MCF 10A (cell line): Measurements from ENCODE around the gene ZFP1. TPM values are rescaled to one million over a fixed set of nuclear protein-coding genes. Genes with fewer than 3 reads are reported as not detected.

Experiments
- BruUV-seq: library from RNA; stranded (reverse); fragments of 400-500 nt; replicated peaks from 2 replicates; lab custom pipeline; 2021; lab: Mats Ljungman, UMichigan
- CTCF ChIA-PET: fragments of 300-600 bp; sonication (Branson Sonifier 250); formaldehyde crosslinking; extraction: SDS; loops from one replicate; lab custom pipeline; 2021; ENCODE audit warnings: antibody characterized with exemption, inconsistent platforms; lab: Yijun Ruan, JAX
- POLR2A ChIA-PET: fragments of 300-600, 350-650 bp; sonication (Branson Sonifier 250); formaldehyde crosslinking; extraction: SDS; loops from one replicate; lab custom pipeline; 2020; ENCODE audit warnings: antibody characterized with exemption, inconsistent platforms; lab: Yijun Ruan, JAX
- DNase-seq: peaks from one replicate; pipeline ENCODE4 v3.0.0-alpha.2; 2018; ENCODE audit not compliant: unreplicated experiment
- H3K27ac Mint-ChIP-seq: one replicate; pipeline ENCODE4 v1.8.0; 2022; ENCODE audit warnings: mild to moderate bottlenecking, low read depth, mixed read lengths; ENCODE audit not compliant: unreplicated experiment
- H3K27me3 Mint-ChIP-seq: one replicate; pipeline ENCODE4 v1.8.0; 2022; ENCODE audit warnings: mixed read lengths; ENCODE audit not compliant: insufficient read depth, unreplicated experiment
- H3K36me3 Mint-ChIP-seq: one replicate; pipeline ENCODE4 v1.8.0; 2022; ENCODE audit warnings: mild to moderate bottlenecking, moderate library complexity, mixed read lengths; ENCODE audit not compliant: insufficient read depth, unreplicated experiment
- H3K4me1 Mint-ChIP-seq: one replicate; pipeline ENCODE4 v1.8.0; 2022; ENCODE audit warnings: mixed read lengths; ENCODE audit not compliant: insufficient read depth, unreplicated experiment
- H3K4me3 Mint-ChIP-seq: one replicate; pipeline ENCODE4 v1.8.0; 2022; ENCODE audit warnings: mild to moderate bottlenecking, moderate library complexity, mixed read lengths; ENCODE audit not compliant: unreplicated experiment
- H3K9me3 Mint-ChIP-seq: one replicate; pipeline ENCODE4 v1.8.0; 2022; ENCODE audit warnings: mixed read lengths; ENCODE audit not compliant: unreplicated experiment
- CTCF ChIP-seq: fragments of 200-600 bp; IDR thresholded peaks from one replicate; pipeline ENCODE4 v1.8.0; 2022; ENCODE audit warnings: antibody characterized with exemption, mild to moderate bottlenecking; ENCODE audit not compliant: unreplicated experiment
- intact Hi-C: fragments of 100-400 bp; cut with micrococcal nuclease; formaldehyde crosslinking; loops from 2 replicates; pipeline ENCODE4 v1.14.1; 2022
- total RNA-seq: library from RNA; stranded (reverse); gene quantifications from 2 replicates; pipeline ENCODE4 v1.2.3, GENCODE V29; 2022

The ZFP1 gene
- total RNA-seq, 1 experiment from 2014 or later = 14.0 TPM

- Mint-ChIP-seq H3K27ac (no peak within 1 kb of the TSS), H3K4me3 (no peak within 1 kb of the TSS), H3K36me3 (no peaks in the 10 kb centered on the region), H3K27me3 (no peaks in the 10 kb centered on the region), H3K9me3 (no peaks in the 10 kb centered on the region), H3K4me1 (no peaks in the 10 kb centered on the region)
- DNase-seq = no peak
- TF ChIP-seq CTCF = no peak
- POLR2A ChIA-PET = interaction anchor here (0.5 to 0.6 kb wide), 2 partner anchors 20 to 300 kb away, joined by 3 read pairs; no protein-coding TSS in a partner anchor
- CTCF ChIA-PET = interaction anchor here (1.1 to 1.6 kb wide), 3 partner anchors 8 to 26 kb away, joined by 3 to 4 read pairs (median 3); no protein-coding TSS in a partner anchor
- BruUV-seq = no TSS peak
- intact Hi-C loops = loop anchor here (2.0 to 10.0 kb wide), 2 partner anchors 18 to 418 kb away; partner anchors contain the start of gene ADAT1
Measured at GRCh38 chr16:75206749-75207451, 58.6 kb downstream of the ZFP1 start, which contains the start of gene CTRB2. Gene CTRB2, minus strand, starts transcription at chr16:75207161. Its CDS starts 20 bp downstream, at chr16:75207141.

GRCh38 chr16:75207831-75208230 is 59.5 kb downstream of the ZFP1 start:
- no peak overlapping the region for H3K4me3 Mint-ChIP-seq
- BruUV-seq = no TSS peak

GRCh38 chr16:75208242-75208825 is 60.0 kb downstream of the ZFP1 start:
- TF ChIP-seq CTCF = no peak
- ChIA-PET POLR2A (no interaction called here), CTCF (interaction anchor here (0.8 to 2.5 kb wide), 5 partner anchors 9 to 26 kb away, joined by 3 to 12 read pairs (median 3); no protein-coding TSS in a partner anchor)
- intact Hi-C loops = loop anchor here (10.0 kb wide), 1 partner anchor 416 kb away; the partner anchor contains the start of gene ADAT1
- no peaks in the 10 kb centered on the region for H3K27me3 Mint-ChIP-seq
- no peak overlapping the region for H3K27ac Mint-ChIP-seq
- no peaks in the 10 kb centered on the region for H3K36me3 Mint-ChIP-seq
- DNase-seq = no peak
- no peak overlapping the region for H3K4me3 Mint-ChIP-seq
- no peaks in the 10 kb centered on the region for H3K4me1 Mint-ChIP-seq
- BruUV-seq = no TSS peak
- no peaks in the 10 kb centered on the region for H3K9me3 Mint-ChIP-seq

More at GRCh38 chr16:75207831-75208230, 59.5 kb downstream of the ZFP1 start:
- intact Hi-C loops = loop anchor here (2.0 to 10.0 kb wide), 2 partner anchors 17 to 417 kb away; partner anchors contain the start of gene ADAT1
- ChIA-PET POLR2A (no interaction called here), CTCF (interaction anchor here (1.1 to 1.6 kb wide), 2 partner anchors 8 to 26 kb away, joined by 3 to 4 read pairs; no protein-coding TSS in a partner anchor)
- Mint-ChIP-seq H3K27ac (no peak overlapping the region), H3K9me3 (no peaks in the 10 kb centered on the region), H3K4me1 (no peaks in the 10 kb centered on the region), H3K36me3 (no peaks in the 10 kb centered on the region), H3K27me3 (no peaks in the 10 kb centered on the region)
- no peak for TF ChIP-seq CTCF
- DNase-seq = no peak
